GM19397 (cell line): ENCODE data around the gene PHF5A.
"Not testable (repeated sequence)": the region's sequence is repeated elsewhere in the genome, so short reads cannot be mapped to it uniquely, and the experiment has no call there.

Experiments used
- ATAC-seq: cut with Tn5 transposase; IDR thresholded peaks from one replicate; pipeline ENCODE4 v1.9.1; 2021; ENCODE audit warnings: mild to moderate bottlenecking, moderate library complexity; ENCODE audit not compliant: unreplicated experiment

PHF5A gene

GRCh38 chr22:41448189-41448808 lies 20.2 kb downstream of the PHF5A start:
- ATAC-seq, result peak; percentile 42

GRCh38 chr22:41447435-41448188 lies 20.9 kb downstream of the PHF5A start:
- peak; percentile 12 for ATAC-seq

- ATAC-seq, result peak; percentile 40
Measured at GRCh38 chr22:41446639-41447434, 21.7 kb downstream of the PHF5A start, which contains the start of gene TOB2. TOB2 (minus strand) TSS chr22:41446801; CDS start chr22:41437345, 9,456 bp downstream.

GRCh38 chr22:41446057-41446501 lies 22.4 kb downstream of the PHF5A start:
- ATAC-seq, result no peak

- ATAC-seq, result no peak
Measured at GRCh38 chr22:41445129-41446056, 23.1 kb downstream of the PHF5A start.

- peak; percentile 44 for ATAC-seq
Measured at GRCh38 chr22:41444360-41445128, 23.9 kb downstream of the PHF5A start.

GRCh38 chr22:41442240-41442792 lies 26.2 kb downstream of the PHF5A start:
- ATAC-seq, result no peak

- ATAC-seq, result not testable (repeated sequence)
Measured at GRCh38 chr22:41440511-41440910, 28.0 kb downstream of the PHF5A start.

- ATAC-seq, result no peak
Measured at GRCh38 chr22:41437198-41437597, 31.3 kb downstream of the PHF5A start.

GRCh38 chr22:41436322-41437113 lies 32.0 kb downstream of the PHF5A start:
- no peak for ATAC-seq

- no peak for ATAC-seq
Measured at GRCh38 chr22:41435560-41435959, 32.9 kb downstream of the PHF5A start.

- ATAC-seq, result not testable (repeated sequence)
Measured at GRCh38 chr22:41434361-41435003, 34.0 kb downstream of the PHF5A start.

- not testable (repeated sequence) for ATAC-seq
Measured at GRCh38 chr22:41433480-41433879, 35.0 kb downstream of the PHF5A start.

- ATAC-seq, result no peak
Measured at GRCh38 chr22:41431656-41432055, 36.8 kb downstream of the PHF5A start.

GRCh38 chr22:41429951-41430332 lies 38.5 kb downstream of the PHF5A start:
- no peak for ATAC-seq

GRCh38 chr22:41429232-41429950 lies 39.1 kb downstream of the PHF5A start:
- no peak for ATAC-seq

GRCh38 chr22:41425660-41426365 lies 42.7 kb downstream of the PHF5A start:
- ATAC-seq, result no peak
